ENCODE measurements around the gene SORCS1. TPM values are rescaled to one million over a fixed set of nuclear protein-coding genes. Genes with fewer than 3 reads are reported as not detected.

Gene SORCS1
- total RNA-seq, 4 donors from 2014 or later: 0.16 to 0.68 (median 0.61) TPM

GRCh38 chr10:106942035-106942662 lies 222.4 kb downstream of the SORCS1 start:
- TF ChIP-seq CTCF (IDR thresholded peaks at IDR 0.05; ENCODE audit: low read depth): no peak

GRCh38 chr10:106941297-106942034 lies 223.0 kb downstream of the SORCS1 start:
- no peak for TF ChIP-seq CTCF (IDR thresholded peaks at IDR 0.05; ENCODE audit: low read depth)

- TF ChIP-seq CTCF (IDR thresholded peaks at IDR 0.05; ENCODE audit: low read depth): no peak
Observed at GRCh38 chr10:106938513-106938912, 226.0 kb downstream of the SORCS1 start.

GRCh38 chr10:106935978-106936451 lies 228.5 kb downstream of the SORCS1 start:
- TF ChIP-seq CTCF (IDR thresholded peaks at IDR 0.05; ENCODE audit: low read depth): no peak

GRCh38 chr10:106931853-106932249 lies 232.7 kb downstream of the SORCS1 start:
- TF ChIP-seq CTCF (IDR thresholded peaks at IDR 0.05; ENCODE audit: low read depth): no peak

GRCh38 chr10:106931159-106931852 lies 233.2 kb downstream of the SORCS1 start:
- no peak for TF ChIP-seq CTCF (IDR thresholded peaks at IDR 0.05; ENCODE audit: low read depth)

GRCh38 chr10:106930751-106931150 lies 233.8 kb downstream of the SORCS1 start:
- TF ChIP-seq CTCF (IDR thresholded peaks at IDR 0.05; ENCODE audit: low read depth): no peak
